Transverse colon (tissue), 4 donors: Measurements from ENCODE around the gene IL1RAPL1. TPM values are rescaled to one million over a fixed set of nuclear protein-coding genes. Genes with fewer than 3 reads are reported as not detected.

ENCODE experiments used
- DNase-seq: peaks from one replicate; pipeline ENCODE4 v3.0.0-alpha.2; 2019
- H3K27ac ChIP-seq, 4 donors: fragments of 200-600 bp; sonication (generic); 2 replicates each; pipeline ENCODE4 v1.5.1; 2016 to 2018; ENCODE audit warnings: inconsistent platforms in 4 of 4
- H3K27me3 ChIP-seq: fragments of 200-600 bp; sonication (generic); 2 replicates; pipeline ENCODE4 v1.5.1; 2017; ENCODE audit warnings: inconsistent platforms
- H3K36me3 ChIP-seq, 4 donors: fragments of 200-600 bp; sonication (generic); 2 replicates each; pipeline ENCODE4 v1.5.1; 2017 to 2019; ENCODE audit warnings: inconsistent platforms in 4 of 4
- H3K4me1 ChIP-seq, 4 donors: fragments of 200-600 bp; sonication (generic); 2 replicates each; pipeline ENCODE4 v1.5.1; 2017 to 2020; ENCODE audit warnings: inconsistent platforms in 4 of 4
- H3K4me3 ChIP-seq, 4 donors: fragments of 200-600 bp; sonication (generic); 1 replicate in 1 of 4; 2 replicates in 3 of 4; pipeline versions ENCODE4 v1.5.1 to v1.6.1; 2017 to 2019; ENCODE audit warnings: inconsistent platforms in 4 of 4
- H3K9me3 ChIP-seq, 2 donors: fragments of 200-600 bp; sonication (generic); 2 replicates each; pipeline ENCODE4 v1.5.1; 2017 to 2019; ENCODE audit warnings: inconsistent platforms in 2 of 2
- CTCF ChIP-seq, 5 experiments: fragments of 200-600 bp in 3 of 5; fragments of 450-650 bp in 2 of 5; sonication (generic) in 3 of 5; IDR thresholded peaks; 1 replicate in 2 of 5; 2 replicates in 3 of 5; pipeline ENCODE4 v1.5.1; 2016 to 2017; ENCODE audit warnings: antibody characterized with exemption in 5 of 5, inconsistent platforms in 3 of 5, mild to moderate bottlenecking in 2 of 5, moderate library complexity in 1 of 5
- EP300 ChIP-seq: sonication (generic); formaldehyde crosslinking; IDR thresholded peaks from one replicate; pipeline ENCODE4 v1.6.1; 2017; ENCODE audit warnings: antibody characterized with exemption, low read depth
- POLR2A ChIP-seq: fragments of 450-650 bp; IDR thresholded peaks from one replicate; pipeline ENCODE4 v1.6.1; 2016; ENCODE audit warnings: antibody characterized with exemption, mild to moderate bottlenecking, moderate library complexity
- POLR2AphosphoS5 ChIP-seq, 3 donors: sonication (generic); formaldehyde crosslinking; IDR thresholded peaks; one replicate each; pipeline ENCODE4 v1.6.1; 2016; ENCODE audit warnings: antibody characterized with exemption in 3 of 3
- WGBS, 2 donors: methylation state at CpG; one replicate each; pipeline ENCODE4 v1.1.5; 2018; ENCODE audit warnings: low coverage in 1 of 2; 5-methylcytosine and 5-hydroxymethylcytosine counted together
- in situ Hi-C, 4 donors: fragments of 200-750 bp; cut with MboI; loops; one replicate each; pipeline versions ENCODE4 v1.15.0 to v1.15.1; 2017; ENCODE audit warnings: low sequenced_read_pairs in 3 of 4, low pct_ligation_motif_present in 1 of 4, low pct_unique_long_range_greater_than_20kb in 1 of 4
- intact Hi-C: fragments of 100-400 bp; cut with DNase I; formaldehyde crosslinking; loops from one replicate; pipeline ENCODE4 v1.15.1; 2023; ENCODE audit warnings: low total_unique reads
- total RNA-seq, 4 donors: library from RNA; depleted of rRNA; stranded (reverse); fragments of >200 nt; gene quantifications; one replicate each; pipeline ENCODE4 v1.1.0, GENCODE V29; 2016

Gene IL1RAPL1
- total RNA-seq, 4 donors from 2014 or later: 0.14 to 0.32 (median 0.20) TPM; not detected in 1

GRCh38 chrX:29580560-29580959 lies 993.3 kb downstream of the IL1RAPL1 start:
- 69 to 100% methylated on average over 1 to 4 of the region's 4 CpGs for WGBS, 2 donors

GRCh38 chrX:29581223-29581622 lies 994.0 kb downstream of the IL1RAPL1 start:
- H3K36me3 ChIP-seq: no peaks in the 10 kb centered on the region
- TF ChIP-seq POLR2AphosphoS5 (IDR thresholded peaks at IDR 0.05) (no peak), POLR2A (no peak), CTCF (IDR thresholded peaks at IDR 0.05) (no peak), EP300 (no peak)
- H3K9me3 ChIP-seq: no peaks in the 10 kb centered on the region
- DNase-seq: no peak
- no peaks in the 10 kb centered on the region for H3K27me3 ChIP-seq
- WGBS, 2 donors: 74% methylated on average over 2 of the region's 2 CpGs; no CpG with 5 or more reads in 1 of the 2 donors
- H3K4me1 ChIP-seq: no peaks in the 10 kb centered on the region
- H3K27ac ChIP-seq: no peak overlapping the region
- no peak overlapping the region for H3K4me3 ChIP-seq
- intact Hi-C loops (no loop called here), in situ Hi-C loops (no loop called here)

More at GRCh38 chrX:29580560-29580959, 993.3 kb downstream of the IL1RAPL1 start:
- no peaks in the 10 kb centered on the region for H3K9me3 ChIP-seq
- H3K36me3 ChIP-seq: no peaks in the 10 kb centered on the region
- in situ Hi-C loops (no loop called here), intact Hi-C loops (no loop called here)
- H3K27ac ChIP-seq: no peak overlapping the region
- no peak for TF ChIP-seq CTCF (IDR thresholded peaks at IDR 0.05)
- no peak for TF ChIP-seq POLR2AphosphoS5 (IDR thresholded peaks at IDR 0.05)
- no peak for TF ChIP-seq EP300
- no peak for TF ChIP-seq POLR2A
- H3K27me3 ChIP-seq: no peaks in the 10 kb centered on the region
- DNase-seq: no peak
- no peak overlapping the region for H3K4me3 ChIP-seq
- no peaks in the 10 kb centered on the region for H3K4me1 ChIP-seq

GRCh38 chrX:29587107-29587506 lies 999.9 kb downstream of the IL1RAPL1 start:
- TF ChIP-seq POLR2AphosphoS5 (IDR thresholded peaks at IDR 0.05) (no peak), EP300 (no peak), POLR2A (no peak), CTCF (IDR thresholded peaks at IDR 0.05) (no peak)
- 57 to 63% methylated on average over 1 to 2 of the region's 2 CpGs for WGBS, 2 donors
- intact Hi-C loops (no loop called here), in situ Hi-C loops (no loop called here)
- no peak overlapping the region for H3K4me3 ChIP-seq
- H3K4me1 ChIP-seq: no peaks in the 10 kb centered on the region
- no peaks in the 10 kb centered on the region for H3K27me3 ChIP-seq
- DNase-seq: no peak
- H3K36me3 ChIP-seq: no peaks in the 10 kb centered on the region
- no peaks in the 10 kb centered on the region for H3K9me3 ChIP-seq
- no peak overlapping the region for H3K27ac ChIP-seq

GRCh38 chrX:29590921-29591320 lies 1003.7 kb downstream of the IL1RAPL1 start:
- Histone ChIP-seq H3K4me3 (no peak overlapping the region), H3K4me1 (no peaks in the 10 kb centered on the region), H3K9me3 (no peaks in the 10 kb centered on the region), H3K27ac (no peak overlapping the region), H3K27me3 (no peaks in the 10 kb centered on the region), H3K36me3 (no peaks in the 10 kb centered on the region)
- no peak for DNase-seq
- TF ChIP-seq POLR2AphosphoS5 (IDR thresholded peaks at IDR 0.05) (no peak), POLR2A (no peak), EP300 (no peak), CTCF (IDR thresholded peaks at IDR 0.05) (no peak)
- in situ Hi-C loops: no loop called here
- 69% methylated on average over 3 of the region's 3 CpGs; no CpG with 5 or more reads in 1 of the 2 donors for WGBS, 2 donors
- intact Hi-C loops: no loop called here
